K562 (cell line): ENCODE data around the gene SIX3. TPM values are rescaled to one million over a fixed set of nuclear protein-coding genes. Genes with fewer than 3 reads are reported as not detected.

Experiments used
- ATAC-seq: fragments of 200-7000 bp; cut with Tn5 transposase; 3 replicates; pipeline ENCODE4 v1.9.1; 2020; ENCODE audit warnings: moderate library complexity
- BruUV-seq: library from RNA; stranded (reverse); fragments of 400-500 nt; replicated peaks from 2 replicates; lab custom pipeline; 2021; lab: Mats Ljungman, UMichigan
- CTCF ChIA-PET: fragments of 300-600 bp; formaldehyde crosslinking; extraction: SDS; loops from one replicate; lab custom pipeline; 2021; ENCODE audit warnings: low intra/inter-chr PET ratio; lab: Yijun Ruan, JAX
- POLR2A ChIA-PET: fragments of 300-600, 350-650 bp; sonication (Branson Sonifier 250); formaldehyde crosslinking; extraction: SDS; loops from one replicate; lab custom pipeline; 2021; ENCODE audit warnings: antibody characterized with exemption, inconsistent platforms; lab: Yijun Ruan, JAX
- DNase-seq, 4 experiments: peaks; one replicate each; pipeline versions ENCODE4 v3.0.0 to v3.0.0-alpha.2; 2011 to 2018; ENCODE audit warnings: low spot score in 3 of 4, mixed read lengths in 3 of 4; ENCODE audit errors: extremely low read depth in 1 of 4
- FAIRE-seq: peaks from 2 replicates; lab custom pipeline; 2011; peaks lifted over from hg19 to GRCh38; lab: Jason Lieb, UNC
- H2AFZ ChIP-seq: 2 replicates; pipeline ENCODE4 v1.6.0; 2011; ENCODE audit warnings: low read depth, low read length, control low read depth, inconsistent platforms
- H3K27ac ChIP-seq: fragments of 200-600 bp; 3 replicates; pipeline ENCODE4 v1.8.0; 2011; ENCODE audit warnings: low read depth, mild to moderate bottlenecking, control low read depth, inconsistent platforms, low read length, moderate library complexity, mixed read lengths; ENCODE audit errors: extremely low read depth
- H3K27me3 ChIP-seq, 2 experiments: fragments of 300-600 bp in 1 of 2; 2 replicates in 1 of 2; 3 replicates in 1 of 2; pipeline versions ENCODE4 v1.6.0 to v1.8.0; 2011; ENCODE audit warnings: inconsistent platforms in 2 of 2, low read length in 2 of 2, mild to moderate bottlenecking in 1 of 2, mixed read lengths in 1 of 2, moderate library complexity in 1 of 2; ENCODE audit not compliant: control insufficient read depth in 2 of 2, insufficient read depth in 2 of 2
- H3K36me3 ChIP-seq: fragments of 300-600 bp; 3 replicates; pipeline ENCODE4 v1.8.0; 2011; ENCODE audit warnings: mild to moderate bottlenecking, low read length, inconsistent platforms; ENCODE audit not compliant: control insufficient read depth, insufficient read depth
- H3K4me1 ChIP-seq, 2 experiments: fragments of 200-600 bp in 1 of 2; replicated peaks in 1 of 2; 2 replicates in 1 of 2; 3 replicates in 1 of 2; pipeline versions ENCODE4 v1.5.1 to v1.8.0; 2011; ENCODE audit warnings: inconsistent platforms in 2 of 2, low read length in 2 of 2, mild to moderate bottlenecking in 1 of 2, mixed read lengths in 1 of 2, moderate library complexity in 1 of 2; ENCODE audit not compliant: control insufficient read depth in 2 of 2, insufficient read depth in 2 of 2
- H3K4me2 ChIP-seq: 2 replicates; pipeline ENCODE4 v1.6.1; 2011; ENCODE audit warnings: low read length, control low read depth, inconsistent platforms, mixed read lengths; ENCODE audit not compliant: insufficient read depth
- H3K4me3 ChIP-seq: fragments of 200-600 bp; sonication (generic), shearing (Covaris generic); 2 replicates; pipeline ENCODE4 v1.5.1; 2016; ENCODE audit warnings: control low read depth, inconsistent platforms
- H3K79me2 ChIP-seq: fragments of 200-600 bp; 3 replicates; pipeline ENCODE4 v1.8.0; 2011; ENCODE audit warnings: low read length, inconsistent platforms; ENCODE audit not compliant: control insufficient read depth, insufficient read depth
- H3K9ac ChIP-seq, 2 experiments: 2 replicates each; pipeline versions ENCODE4 v1.6.0 to v1.6.1; 2011; ENCODE audit warnings: low read depth in 2 of 2, low read length in 2 of 2, control low read depth in 1 of 2, inconsistent platforms in 1 of 2, mild to moderate bottlenecking in 1 of 2, mixed read lengths in 1 of 2; ENCODE audit not compliant: insufficient read depth in 1 of 2
- H3K9me1 ChIP-seq: one replicate; pipeline ENCODE4 v1.6.0; 2011; ENCODE audit warnings: inconsistent platforms, mild to moderate bottlenecking, low read length, moderate library complexity; ENCODE audit not compliant: control insufficient read depth, insufficient read depth
- H3K9me3 ChIP-seq: replicated peaks from 2 replicates; pipeline ENCODE4 v1.5.1; 2011; ENCODE audit warnings: low read depth, low read length, inconsistent platforms; ENCODE audit not compliant: control insufficient read depth, insufficient read depth
- H4K20me1 ChIP-seq: replicated peaks from 2 replicates; pipeline ENCODE4 v1.6.1; 2011; ENCODE audit warnings: low read length, inconsistent platforms, mixed read lengths; ENCODE audit not compliant: control insufficient read depth, insufficient read depth
- BRF2 ChIP-seq: IDR thresholded peaks from 3 replicates; pipeline ENCODE4 v1.6.1; 2011; ENCODE audit warnings: borderline replicate concordance, mild to moderate bottlenecking; ENCODE audit not compliant: insufficient read length, insufficient read depth
- CHCHD3 ChIP-seq: fragments of 250-450 bp; sonication (Bioruptor Pico); IDR thresholded peaks from 2 replicates; pipeline ENCODE4 v2.1.2; 2022; ENCODE audit warnings: mild to moderate bottlenecking
- ELF1 ChIP-seq: fragments of 200-800 bp; sonication (Bioruptor generic); IDR thresholded peaks from 2 replicates; pipeline ENCODE4 v1.6.1; 2016; ENCODE audit warnings: missing genetic modification characterization, missing compliant biosample characterization
- ELK1 ChIP-seq: sonication (generic); formaldehyde crosslinking; IDR thresholded peaks from 2 replicates; pipeline ENCODE4 v1.8.1; 2022; ENCODE audit warnings: missing genetic modification reagents
- MCM2 ChIP-seq: fragments of 450-650 bp; IDR thresholded peaks from 2 replicates; pipeline ENCODE4 v1.6.1; 2017; ENCODE audit warnings: low read depth, mild to moderate bottlenecking
- PTBP1 ChIP-seq: fragments of 200-400 bp; formaldehyde crosslinking; IDR thresholded peaks from 2 replicates; pipeline ENCODE4 v1.6.1; 2017; ENCODE audit warnings: low read depth, low read length
- RBM39 ChIP-seq: fragments of 200-400 bp; formaldehyde crosslinking; optimal IDR thresholded peaks from 2 replicates; pipeline ENCODE3; 2018; ENCODE audit warnings: low read depth, low read length
- SFPQ ChIP-seq: fragments of 200-400 bp; formaldehyde crosslinking; IDR thresholded peaks from 2 replicates; pipeline ENCODE4 v1.6.1; 2017; ENCODE audit warnings: mild to moderate bottlenecking, low read depth, low read length, moderate library complexity
- SLC30A9 ChIP-seq: fragments of 250-450 bp; sonication (Bioruptor Pico); IDR thresholded peaks from 2 replicates; pipeline ENCODE4 v1.8.0; 2022; ENCODE audit warnings: mild to moderate bottlenecking, moderate library complexity
- SPI1 ChIP-seq: IDR thresholded peaks from 2 replicates; pipeline ENCODE4 v1.6.1; 2011; ENCODE audit warnings: low read depth, low read length, control low read depth, borderline replicate concordance
- ZFP91 ChIP-seq: sonication (generic); formaldehyde crosslinking; IDR thresholded peaks from 2 replicates; pipeline ENCODE4 v1.8.0; 2022; ENCODE audit warnings: mild to moderate bottlenecking, missing genetic modification reagents
- ZNF311 ChIP-seq: fragments of 250-450 bp; sonication (Bioruptor Pico); IDR thresholded peaks from 2 replicates; pipeline ENCODE4 v1.4.0; 2020; ENCODE audit warnings: mild to moderate bottlenecking, moderate library complexity
- ZNF512 ChIP-seq: IDR thresholded peaks from 2 replicates; pipeline ENCODE4 v1.6.1; 2016; ENCODE audit warnings: missing genetic modification characterization, missing compliant biosample characterization
- ZNF717 ChIP-seq: fragments of 250-450 bp; sonication (Bioruptor Pico); IDR thresholded peaks from 2 replicates; pipeline ENCODE4 v1.5.0; 2021
- WGBS: fragments of 100-300 bp; shearing (Covaris generic); methylation state at CpG from one replicate; pipeline ENCODE4 v1.1.6; 2016; ENCODE audit warnings: low coverage, mixed read lengths; ENCODE audit not compliant: insufficient coverage; ENCODE audit errors: missing lambda C conversion rate; 5-methylcytosine and 5-hydroxymethylcytosine counted together
- in situ Hi-C: fragments of 300-500 bp; cut with MboI; formaldehyde crosslinking; loops from 4 replicates; pipeline ENCODE4 v1.15.0; 2018; ENCODE audit warnings: inconsistent platforms, mixed read lengths
- intact Hi-C: fragments of 100-400 bp; cut with micrococcal nuclease; formaldehyde crosslinking; loops from 2 replicates; pipeline ENCODE4 v1.14.2; 2022
- polyA plus RNA-seq, 8 experiments: library from polyadenylated mRNA; depleted of rRNA in 4 of 8; stranded (reverse) in 5 of 8; unstranded in 3 of 8; fragments of >200 nt; fragmentation: Nextera tagmentation in 2 of 8; fragmentation: Illumina TruSeq in 1 of 8; extraction: Ambion mirVana in 2 of 8; extraction: Trizol in 1 of 8; gene quantifications; 2 replicates each; pipeline versions ENCODE4 v1.2.1 to v1.2.3, GENCODE V29; 2011 to 2014; ENCODE audit warnings: inconsistent platforms in 1 of 8, missing spikeins in 1 of 8
- total RNA-seq, 7 experiments: library from RNA; depleted of rRNA in 6 of 7; stranded (reverse); fragments of >200 nt in 6 of 7; fragmentation: Illumina TruSeq in 2 of 7; extraction: Trizol in 2 of 7; gene quantifications; 2 replicates each; pipeline versions ENCODE4 v1.2.1 to v1.2.3, GENCODE V29; 2011 to 2021; ENCODE audit warnings: low replicate concordance in 1 of 7

Gene SIX3
- total and polyA plus RNA-seq, 9 of the 15 experiments (the other 6 are each of a cell fraction or from before 2014, with no cell fraction given) = not detected

GRCh38 chr2:44954889-44955592 is 13.5 kb downstream of the SIX3 start:
- WGBS = 28% methylated on average over 32 of the region's 44 CpGs
- TF ChIP-seq ELK1 (no peak), SLC30A9 (CRISPR knock-in tag) (no peak), SFPQ (no peak), ZFP91 (CRISPR knock-in tag) (no peak), CHCHD3 (CRISPR knock-in tag) (no peak), ZNF717 (CRISPR knock-in tag) (no peak), ZNF512 (tag) (no peak), ZNF311 (CRISPR knock-in tag) (no peak), MCM2 (no peak), ELF1 (tag) (no peak), BRF2 (no peak), RBM39 (no peak), PTBP1 (no peak), SPI1 (no peak)

More at GRCh38 chr2:44954889-44955592, 13.5 kb downstream of the SIX3 start:
- BruUV-seq = no TSS peak
- H4K20me1 ChIP-seq = peaks cover 11% of the 10 kb centered on the region
- intact Hi-C loops = loop anchor here (1.0 to 5.0 kb wide), 4 partner anchors 476 to 1078 kb away; no protein-coding TSS in a partner anchor
- no peak overlapping the region for H2AFZ ChIP-seq
- no peak overlapping the region for H3K4me3 ChIP-seq
- DNase-seq (no peak), ATAC-seq (no peak), FAIRE-seq (no peak)
- in situ Hi-C loops = no loop called here
- H3K9ac ChIP-seq = no peak overlapping the region
- peaks cover 18 to 71% of the 10 kb centered on the region in 2 experiments; a peak in 4 of 5 replicates for H3K27me3 ChIP-seq
- no peaks in the 10 kb centered on the region for H3K36me3 ChIP-seq
- no peaks in the 10 kb centered on the region for H3K79me2 ChIP-seq
- POLR2A ChIA-PET = interaction anchor here (0.6 kb wide), 2 partner anchors 151 to 282 kb away, joined by 3 read pairs; no protein-coding TSS in a partner anchor
- H3K4me2 ChIP-seq = no peak overlapping the region
- H3K4me1 ChIP-seq = peaks cover 0 to 26% of the 10 kb centered on the region in 2 experiments; a peak in 3 of 5 replicates
- CTCF ChIA-PET = interaction anchor here (0.7 to 2.4 kb wide), 4 partner anchors 394 to 911 kb away, joined by 3 to 24 read pairs (median 4); no protein-coding TSS in a partner anchor
- no peak overlapping the region for H3K27ac ChIP-seq
- H3K9me3 ChIP-seq = no peaks in the 10 kb centered on the region
- no peaks in the 10 kb centered on the region for H3K9me1 ChIP-seq
